GM19452 (cell line): ENCODE data around the gene SUMO4.

Source experiments
- ATAC-seq: cut with Tn5 transposase; IDR thresholded peaks from one replicate; pipeline ENCODE4 v1.9.1; 2021; ENCODE audit not compliant: unreplicated experiment

Gene SUMO4

DNA sequence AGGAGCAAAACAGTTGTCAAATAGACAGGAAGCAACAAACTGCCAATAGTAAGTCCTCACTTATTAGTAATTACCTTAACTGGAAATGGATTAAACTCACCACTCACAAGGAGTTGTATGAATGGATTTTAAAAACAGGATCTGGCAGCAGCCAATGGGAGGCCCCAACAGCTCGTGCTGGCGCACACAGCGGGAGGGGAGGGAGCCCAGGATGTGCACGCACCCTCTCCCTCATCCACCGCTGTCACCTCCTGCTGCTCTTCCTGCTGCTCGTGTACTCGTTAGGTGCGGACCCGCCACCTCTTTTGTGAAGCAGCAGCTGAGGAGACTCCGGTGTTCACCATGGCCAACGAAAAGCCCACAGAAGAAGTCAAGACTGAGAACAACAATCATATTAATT is at the start of gene SUMO4:
Gene SUMO4, plus strand, starts transcription at position 213 of the 400 bp plus-strand sequence. Its CDS starts 130 bp downstream, at position 343.
- no peak for ATAC-seq

DNA sequence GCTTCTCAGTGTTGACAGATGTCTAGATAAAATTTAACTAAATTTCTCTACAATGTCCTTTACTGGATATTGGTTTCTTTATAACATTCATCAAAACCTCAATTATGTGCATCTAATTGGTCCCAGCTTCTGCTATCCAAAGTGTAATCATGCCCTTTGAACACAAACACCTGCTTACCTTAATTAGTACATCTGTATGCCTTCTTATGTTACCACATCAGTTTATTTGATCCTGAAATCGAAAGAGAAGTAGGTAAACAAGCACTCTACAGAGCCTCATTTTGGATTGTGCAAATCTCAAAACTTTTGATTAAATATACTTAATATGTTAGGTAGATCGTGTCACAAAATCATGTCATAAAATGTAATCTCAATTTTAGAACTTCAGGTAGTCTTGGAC is 46.1 kb upstream of the SUMO4 start:
- no peak for ATAC-seq

DNA sequence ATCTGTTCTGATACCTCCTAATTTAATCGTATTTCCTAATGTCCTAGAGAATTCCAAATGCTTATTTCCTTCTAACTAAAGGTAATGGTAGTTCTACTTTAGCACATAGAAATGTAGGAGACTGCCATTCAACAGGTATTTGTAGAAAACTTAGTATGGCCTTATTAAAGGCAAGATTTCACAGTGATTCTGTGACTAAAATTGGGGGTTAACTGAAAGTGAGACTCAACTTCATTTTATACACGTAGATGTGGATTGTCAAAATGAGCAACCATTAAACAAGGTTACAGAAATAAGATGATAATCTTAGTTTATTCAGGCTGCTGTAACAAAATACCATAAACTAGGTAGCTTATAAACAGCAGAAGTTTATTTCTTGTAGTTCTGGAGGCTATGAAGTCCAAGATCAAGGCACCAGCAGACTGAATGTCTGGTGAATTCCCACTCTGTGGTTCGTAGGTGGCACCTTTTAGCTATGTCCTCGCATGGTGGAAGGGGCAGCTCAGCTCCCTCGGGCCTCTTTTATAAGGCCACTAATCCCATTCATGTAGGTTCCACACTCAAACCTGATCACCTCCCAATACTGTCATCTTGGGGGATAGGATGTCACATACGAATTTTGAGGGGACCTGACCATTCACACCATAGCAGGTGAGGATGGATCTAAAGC is 43.8 kb upstream of the SUMO4 start:
- ATAC-seq: no peak

DNA sequence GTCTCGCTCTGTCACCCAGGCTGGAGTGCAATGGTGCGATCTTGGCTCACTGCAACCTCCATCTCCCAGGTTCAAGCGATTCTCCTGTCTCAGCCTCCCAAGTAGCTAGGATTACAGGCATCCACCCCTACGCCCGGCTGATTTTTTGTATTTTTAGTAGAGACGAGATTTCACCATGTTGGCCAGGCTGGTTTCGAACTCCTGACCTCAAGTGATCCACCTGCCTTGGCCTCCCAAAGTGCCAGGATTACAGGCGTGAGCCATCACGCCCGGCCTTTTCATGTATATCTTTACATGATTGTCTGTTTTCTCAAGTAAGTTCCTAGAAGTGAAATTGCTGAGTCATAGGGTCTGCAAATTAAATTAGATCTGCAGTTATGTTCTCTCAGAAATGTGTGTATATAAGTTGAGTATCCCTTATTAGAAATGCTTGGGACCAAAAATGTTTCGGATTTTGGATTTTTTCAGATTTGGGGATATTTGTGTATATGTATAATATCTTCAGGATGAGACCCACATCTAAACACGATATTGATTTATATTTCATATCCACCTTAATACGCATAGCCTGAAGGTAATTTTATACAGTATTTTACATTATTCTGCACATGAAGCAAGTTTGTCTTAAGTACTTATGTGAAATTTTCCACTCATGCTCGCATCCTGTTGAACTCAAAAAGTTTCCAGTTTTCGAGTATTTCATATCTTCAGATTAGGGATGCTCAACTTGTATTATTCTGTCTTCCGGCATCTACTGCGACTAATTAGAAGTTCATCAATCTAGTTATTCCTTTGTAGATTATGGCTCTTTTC is 42.1 kb upstream of the SUMO4 start:
- ATAC-seq: no peak

DNA sequence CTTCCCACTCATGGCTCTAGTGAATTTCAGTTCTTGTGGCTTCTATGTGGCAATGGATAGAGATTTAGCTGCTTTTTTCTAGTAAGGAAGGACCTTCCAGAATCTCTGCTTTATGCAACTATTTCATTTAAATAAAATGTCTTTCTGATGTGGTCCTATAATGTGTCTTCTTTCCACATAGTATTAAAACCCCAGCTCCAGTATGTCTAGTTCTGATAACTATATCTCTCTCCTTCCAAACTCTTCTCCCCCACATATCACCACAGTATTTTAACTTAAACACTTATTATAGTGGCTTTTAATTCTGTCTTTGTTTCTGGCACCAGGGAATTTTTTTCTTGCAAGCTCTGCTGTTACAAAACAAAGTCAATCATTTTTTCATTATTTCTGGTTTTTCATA is 40.6 kb upstream of the SUMO4 start:
- no peak for ATAC-seq

DNA sequence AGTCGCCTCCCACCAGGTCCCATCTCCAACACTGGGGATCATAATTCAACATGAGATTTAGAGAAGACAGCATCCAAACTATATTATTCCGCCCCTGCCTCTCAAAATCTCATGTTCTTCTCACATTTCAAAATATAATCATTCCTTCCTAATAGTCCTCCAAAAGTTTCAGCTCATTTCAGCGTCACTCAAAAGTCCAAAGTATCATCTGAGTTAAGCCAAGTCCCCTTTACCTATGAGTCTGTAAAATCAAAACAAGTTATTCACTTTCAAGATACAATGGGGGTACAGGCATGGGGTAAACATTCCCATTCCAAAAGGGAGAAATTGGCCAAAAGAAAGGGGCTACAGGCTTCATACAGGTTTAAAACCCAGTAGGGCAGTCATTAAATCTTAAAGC is 39.5 kb upstream of the SUMO4 start:
- no peak for ATAC-seq

GRCh38 chr6:149362289-149362688 is 37.8 kb upstream of the SUMO4 start:
- ATAC-seq: no peak

DNA sequence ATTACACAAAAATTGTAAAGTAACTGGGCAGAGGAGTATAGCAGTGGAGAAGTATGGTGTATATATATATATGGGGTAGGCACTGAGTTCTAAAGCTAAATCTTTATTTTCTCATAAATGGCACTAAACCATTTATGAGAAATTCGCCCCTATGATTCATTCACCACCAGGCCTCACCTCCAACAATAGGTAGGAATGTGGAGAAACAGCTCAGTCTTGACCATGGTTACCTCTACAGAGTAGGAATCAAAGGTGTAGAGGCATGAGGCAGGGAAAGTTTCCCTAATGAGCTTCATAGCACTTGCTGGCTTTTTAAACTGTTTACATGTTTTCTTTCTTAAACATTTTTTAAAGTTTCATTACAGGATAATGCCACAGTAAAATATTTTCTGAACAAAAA is 36.9 kb upstream of the SUMO4 start:
- ATAC-seq: no peak

DNA sequence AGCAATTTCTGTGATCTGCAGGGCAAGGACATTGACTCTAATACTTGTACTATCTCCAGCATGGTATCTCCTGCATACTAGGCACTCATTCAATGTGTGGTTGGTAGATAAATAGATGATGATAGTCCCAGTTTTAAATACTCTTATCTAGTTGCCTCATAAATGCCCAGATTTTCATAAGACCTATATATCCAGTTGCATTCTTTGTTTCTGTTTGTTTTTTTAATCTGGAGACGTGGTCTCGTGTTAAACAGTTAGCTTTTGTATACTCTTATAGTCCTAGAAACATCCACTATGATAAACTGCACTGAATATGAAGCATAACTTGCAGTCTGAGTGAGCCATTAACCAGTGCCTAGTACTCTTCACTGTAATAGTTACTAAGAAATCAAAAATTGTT is 35.5 kb upstream of the SUMO4 start:
- ATAC-seq: no peak

GRCh38 chr6:149365197-149365596 is 34.9 kb upstream of the SUMO4 start:
- no peak for ATAC-seq

- no peak for ATAC-seq
Observed at GRCh38 chr6:149366267-149366921, 33.7 kb upstream of the SUMO4 start.

DNA sequence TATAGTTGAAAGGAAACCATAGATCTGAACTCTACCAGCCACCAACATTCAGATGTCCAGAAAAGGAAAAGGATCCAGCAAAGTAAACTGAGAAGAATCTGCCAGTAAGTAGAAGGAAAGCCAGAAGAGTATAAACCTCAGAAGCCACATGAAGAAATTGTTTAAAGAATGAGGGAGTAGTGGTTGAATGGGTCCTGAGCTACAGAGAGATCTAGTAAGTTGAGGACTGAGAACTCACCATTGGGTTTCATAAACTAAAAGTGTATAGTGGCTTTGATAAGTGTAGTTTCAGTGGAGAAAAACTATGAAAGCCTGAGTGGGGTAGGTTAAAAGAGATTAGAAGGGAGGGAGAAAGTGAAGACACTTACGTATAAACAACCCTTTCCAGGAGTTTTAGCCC is 32.0 kb upstream of the SUMO4 start:
- no peak for ATAC-seq

DNA sequence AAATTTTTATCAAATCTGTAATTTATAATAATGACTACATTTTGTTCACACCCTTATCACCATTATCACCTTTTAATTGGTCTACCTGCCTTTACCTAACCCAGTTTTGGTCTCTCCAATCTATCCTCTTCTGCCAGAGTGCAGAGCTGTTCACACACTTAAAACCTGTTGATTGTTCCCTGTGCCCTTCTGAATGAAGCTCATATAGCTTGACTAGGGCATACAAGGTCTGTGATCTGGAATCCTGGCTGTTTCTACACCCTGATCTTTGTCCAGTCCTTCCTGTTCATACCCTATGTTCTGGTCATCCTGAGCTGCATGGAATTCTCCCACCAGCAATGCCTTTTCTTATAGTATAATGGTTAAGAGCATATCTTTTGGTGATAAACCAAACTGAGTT is 28.9 kb upstream of the SUMO4 start:
- no peak for ATAC-seq

DNA sequence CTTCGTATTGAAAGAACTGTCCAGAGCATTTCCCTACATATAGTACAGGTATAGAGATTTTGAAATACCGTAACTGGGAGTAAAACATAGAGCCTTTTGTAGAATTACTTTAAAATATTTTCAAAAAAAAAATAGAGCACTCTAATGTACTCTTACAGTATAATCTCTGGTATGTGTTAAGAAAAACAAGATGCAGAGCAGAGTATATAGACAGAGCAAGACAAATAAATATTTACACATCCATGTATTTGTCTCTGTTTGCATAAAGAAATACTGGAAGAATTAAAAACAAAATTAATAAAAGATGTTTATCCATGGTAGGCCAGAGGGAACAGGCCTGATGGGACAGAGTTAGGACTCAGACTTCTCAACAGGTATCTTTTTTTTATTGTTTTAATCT is 28.0 kb upstream of the SUMO4 start:
- no peak for ATAC-seq

DNA sequence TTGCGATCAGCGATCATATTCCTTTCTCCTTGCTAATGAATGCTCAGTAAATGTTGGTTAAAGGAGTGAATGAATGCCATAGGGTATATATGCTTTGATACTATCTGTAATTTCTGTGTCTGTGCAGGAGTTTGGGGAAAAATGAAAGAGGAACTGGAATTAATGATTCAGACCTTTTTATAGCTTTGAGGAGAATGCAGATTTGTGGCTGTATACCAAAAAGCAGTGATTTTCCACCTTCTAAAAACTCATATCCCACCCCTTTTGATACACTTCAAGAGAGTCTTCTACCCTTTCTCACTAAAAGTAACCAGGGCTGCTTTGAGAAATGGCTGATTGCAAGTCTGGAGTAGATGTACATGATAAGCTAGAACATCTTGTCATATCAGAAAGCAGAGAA is 26.6 kb upstream of the SUMO4 start:
- ATAC-seq: no peak

GRCh38 chr6:149379977-149380376 is 20.1 kb upstream of the SUMO4 start:
- no peak for ATAC-seq

- no peak for ATAC-seq
Observed at GRCh38 chr6:149380523-149380922, 19.5 kb upstream of the SUMO4 start.

- no peak for ATAC-seq
Observed at GRCh38 chr6:149383371-149383770, 16.7 kb upstream of the SUMO4 start.

DNA sequence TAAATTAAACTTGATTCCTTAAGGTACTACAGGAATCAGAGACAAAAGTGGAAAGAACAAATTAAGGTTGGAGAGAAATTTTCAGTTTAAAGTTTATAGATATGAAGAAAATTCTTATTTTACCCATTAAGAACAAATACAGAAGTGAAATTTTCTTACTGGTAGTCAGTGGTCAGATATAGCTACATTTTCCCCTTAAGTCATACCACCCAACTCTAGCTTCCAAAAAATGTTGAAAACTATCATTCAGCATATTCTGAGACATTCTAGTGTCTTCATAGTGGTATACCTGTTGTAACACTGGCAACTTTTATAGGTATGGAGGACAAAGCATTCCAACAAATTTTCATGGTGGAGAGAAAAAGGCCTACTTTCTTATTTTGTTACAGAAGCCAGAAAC is 15.6 kb upstream of the SUMO4 start:
- no peak for ATAC-seq

GRCh38 chr6:149385998-149386646 is 13.9 kb upstream of the SUMO4 start:
- ATAC-seq: no peak

DNA sequence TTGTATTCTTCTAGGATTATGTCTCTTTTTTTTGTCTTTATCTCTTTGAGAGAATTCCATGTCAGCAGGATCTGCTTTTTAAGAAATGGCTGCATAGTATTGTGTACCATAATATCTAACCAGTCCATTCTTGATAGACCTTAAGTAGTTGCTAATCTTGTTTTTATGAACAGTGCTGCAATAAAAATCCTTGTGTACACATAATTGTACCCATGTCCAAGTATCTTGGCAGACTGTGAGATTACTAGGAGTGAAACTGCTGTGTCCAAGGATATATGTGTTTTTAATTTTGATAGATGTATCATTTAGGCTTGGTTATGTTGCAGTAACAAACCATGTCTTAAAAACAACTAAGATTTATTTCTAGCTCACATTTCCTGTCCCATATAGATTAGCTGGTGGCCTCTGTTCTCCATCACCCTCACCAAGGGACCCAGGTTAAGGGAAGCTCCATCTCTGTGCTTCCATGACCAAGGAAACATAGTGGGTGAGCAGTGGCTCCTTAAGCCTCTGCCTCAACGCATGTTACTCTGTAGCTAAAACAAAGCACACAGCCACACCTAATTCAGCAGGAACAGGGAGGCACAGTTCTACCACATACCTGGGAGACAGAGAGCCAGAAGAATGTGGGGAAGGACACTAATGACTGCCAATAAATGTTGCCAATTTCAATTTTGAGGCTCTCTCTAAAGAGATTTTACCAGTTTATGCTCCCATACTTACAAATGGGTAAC is 12.1 kb upstream of the SUMO4 start:
- no peak for ATAC-seq
